HepG2 (cell line): ENCODE measurements around the gene COMMD9. TPM values are rescaled to one million over a fixed set of nuclear protein-coding genes. Genes with fewer than 3 reads are reported as not detected.

ENCODE experiments used
- ATAC-seq: fragments of 200-7000 bp; cut with Tn5 transposase; 3 replicates; pipeline ENCODE4 v1.9.1; 2020; ENCODE audit warnings: mild to moderate bottlenecking, moderate library complexity
- BruUV-seq: library from RNA; stranded (reverse); fragments of 400-500 nt; replicated peaks from 2 replicates; lab custom pipeline; 2021; lab: Mats Ljungman, UMichigan
- CTCF ChIA-PET: fragments of 300-600 bp; formaldehyde crosslinking; extraction: SDS; loops from one replicate; lab custom pipeline; 2021; ENCODE audit warnings: low total read pairs, inconsistent platforms, low intra/inter-chr PET ratio; lab: Yijun Ruan, JAX
- POLR2A ChIA-PET: fragments of 350-600 bp; sonication (Branson Sonifier 250); formaldehyde crosslinking; loops from one replicate; lab custom pipeline; 2020; ENCODE audit warnings: antibody characterized with exemption, inconsistent platforms; lab: Yijun Ruan, JAX
- DNase-seq: peaks from one replicate; pipeline ENCODE4 v3.0.0-alpha.2; 2015; ENCODE audit warnings: low spot score
- FAIRE-seq: peaks from 3 replicates; lab custom pipeline; 2011; peaks lifted over from hg19 to GRCh38; lab: Jason Lieb, UNC
- H2AFZ ChIP-seq: one replicate; pipeline ENCODE4 v1.6.1; 2011; ENCODE audit warnings: low read length, inconsistent platforms
- H3K27ac ChIP-seq: fragments of 300-600 bp; 3 replicates; pipeline ENCODE4 v1.8.0; 2011; ENCODE audit warnings: mixed run types, mild to moderate bottlenecking, mixed read lengths, low read length, inconsistent platforms; ENCODE audit not compliant: insufficient read depth; ENCODE audit errors: extremely low read length
- H3K27me3 ChIP-seq, 2 experiments: fragments of 200-600 bp in 1 of 2; 2 replicates in 1 of 2; 3 replicates in 1 of 2; pipeline versions ENCODE4 v1.6.0 to v1.8.0; 2011; ENCODE audit warnings: low read length in 2 of 2, mild to moderate bottlenecking in 2 of 2, moderate library complexity in 2 of 2, inconsistent platforms in 1 of 2; ENCODE audit not compliant: insufficient read depth in 2 of 2, control insufficient read depth in 1 of 2
- H3K36me3 ChIP-seq, 2 experiments: fragments of 200-600 bp in 1 of 2; replicated peaks in 1 of 2; 2 replicates in 1 of 2; 3 replicates in 1 of 2; pipeline versions ENCODE4 v1.5.1 to v1.8.0; 2011; ENCODE audit warnings: low read length in 2 of 2, inconsistent platforms in 1 of 2; ENCODE audit not compliant: insufficient read depth in 2 of 2, control insufficient read depth in 1 of 2
- H3K4me1 ChIP-seq: 2 replicates; pipeline ENCODE4 v1.5.1; 2012; ENCODE audit warnings: low read length, inconsistent platforms; ENCODE audit not compliant: insufficient read depth
- H3K4me2 ChIP-seq: 2 replicates; pipeline ENCODE4 v1.6.0; 2011; ENCODE audit warnings: low read depth, low read length, inconsistent platforms
- H3K4me3 ChIP-seq, 3 experiments: fragments of 200-600 bp in 1 of 3; sonication (generic), shearing (Covaris generic) in 1 of 3; replicated peaks in 1 of 3; 2 replicates each; pipeline ENCODE4 v1.5.1; 2011 to 2016; ENCODE audit warnings: low read length in 3 of 3, inconsistent platforms in 2 of 3, low read depth in 2 of 3, mild to moderate bottlenecking in 2 of 3, control low read depth in 1 of 3, mixed read lengths in 1 of 3; ENCODE audit not compliant: insufficient read depth in 1 of 3
- H3K79me2 ChIP-seq: one replicate; pipeline ENCODE4 v1.6.1; 2011; ENCODE audit warnings: low read length, inconsistent platforms; ENCODE audit not compliant: insufficient read depth
- H3K9ac ChIP-seq: 2 replicates; pipeline ENCODE4 v1.6.0; 2011; ENCODE audit warnings: mild to moderate bottlenecking, low read depth, low read length, inconsistent platforms; ENCODE audit not compliant: insufficient read depth
- H3K9me3 ChIP-seq: 2 replicates; pipeline ENCODE4 v1.5.1; 2012; ENCODE audit warnings: mild to moderate bottlenecking, low read length
- H4K20me1 ChIP-seq: 2 replicates; pipeline ENCODE4 v1.6.0; 2011; ENCODE audit warnings: inconsistent platforms, mild to moderate bottlenecking, low read length, moderate library complexity; ENCODE audit not compliant: insufficient read depth
- CEBPB ChIP-seq: IDR thresholded peaks from 2 replicates; pipeline ENCODE4 v1.6.1; 2011; ENCODE audit warnings: low read depth, low read length, improper control_type of control experiment, borderline replicate concordance
- RFX3 ChIP-seq: IDR thresholded peaks from 2 replicates; pipeline ENCODE4 v1.6.1; 2016; ENCODE audit warnings: missing biosample characterization, missing genetic modification reagents
- SIN3B ChIP-seq: fragments of 150-350 bp; IDR thresholded peaks from 2 replicates; pipeline ENCODE4 v1.6.1; 2014; ENCODE audit warnings: low read length
- SNAPC4 ChIP-seq: sonication (generic); formaldehyde crosslinking; IDR thresholded peaks from 2 replicates; pipeline ENCODE4 v1.4.0; 2020; ENCODE audit warnings: mild to moderate bottlenecking, missing genetic modification reagents
- SOX13 ChIP-seq, 3 experiments: fragments of 450-650 bp in 1 of 3; sonication (generic) in 1 of 3; formaldehyde crosslinking in 1 of 3; IDR thresholded peaks in 2 of 3; conservative IDR thresholded peaks in 1 of 3; 2 replicates each; pipeline versions ENCODE4 v1.5.0 to v1.6.1; 2016 to 2020; ENCODE audit warnings: antibody characterized with exemption in 1 of 3, mild to moderate bottlenecking in 1 of 3, missing compliant biosample characterization in 1 of 3, missing genetic modification reagents in 1 of 3, moderate library complexity in 1 of 3
- ZNF331 ChIP-seq: sonication (generic); formaldehyde crosslinking; IDR thresholded peaks from 2 replicates; pipeline ENCODE4 v1.4.0; 2020; ENCODE audit warnings: missing genetic modification reagents
- ZNF576 ChIP-seq: sonication (generic); formaldehyde crosslinking; IDR thresholded peaks from 2 replicates; pipeline ENCODE4 v1.4.0; 2020; ENCODE audit warnings: mild to moderate bottlenecking, missing genetic modification reagents
- ZSCAN9 ChIP-seq: IDR thresholded peaks from 2 replicates; pipeline ENCODE4 v1.6.1; 2016; ENCODE audit warnings: borderline replicate concordance
- WGBS: methylation state at CpG from one replicate; pipeline ENCODE4 v1.1.6; 2017; ENCODE audit warnings: low lambda C conversion rate; 5-methylcytosine and 5-hydroxymethylcytosine counted together
- in situ Hi-C: cut with HindIII; loops from 2 replicates; pipeline ENCODE4 v1.10.0; 2017; ENCODE audit warnings: low pct_unique_long_range_greater_than_20kb; ENCODE audit not compliant: extremely low pct_ligation_motif_present
- intact Hi-C: fragments of 100-400 bp; cut with micrococcal nuclease; formaldehyde crosslinking; loops from one replicate; pipeline ENCODE4 v1.10.0; 2022; ENCODE audit not compliant: unreplicated experiment
- polyA plus RNA-seq, 8 experiments: library from polyadenylated mRNA; depleted of rRNA in 3 of 8; stranded (reverse) in 7 of 8; unstranded in 1 of 8; fragments of >200 nt; fragmentation: Illumina TruSeq in 4 of 8; extraction: Trizol in 4 of 8; gene quantifications; 2 replicates each; pipeline versions ENCODE4 v1.2.1 to v1.2.3, GENCODE V29; 2011 to 2016; ENCODE audit warnings: low read depth in 4 of 8, missing spikeins in 1 of 8, mixed read lengths in 1 of 8; ENCODE audit not compliant: insufficient read depth in 1 of 8
- total RNA-seq, 5 experiments: library from RNA; depleted of rRNA; stranded (reverse); fragments of >200 nt; fragmentation: Illumina TruSeq; extraction: Trizol; gene quantifications; 2 replicates each; pipeline ENCODE4 v1.2.3, GENCODE V29; 2016; ENCODE audit warnings: low read depth in 1 of 5

Gene COMMD9
- total and polyA plus RNA-seq, 2 of the 13 experiments (the other 11 are each of a cell fraction or from before 2014, with no cell fraction given) = 47.3 to 76.7 TPM

GRCh38 chr11:36253238-36253637 is 36.0 kb downstream of the COMMD9 start:
- no peak for ATAC-seq
- Histone ChIP-seq H3K4me3 (no peak overlapping the region), H2AFZ (no peak overlapping the region), H3K27me3 (peaks cover 1 to 8% of the 10 kb centered on the region in 2 experiments; a peak in 1 of 5 replicates), H4K20me1 (no peaks in the 10 kb centered on the region), H3K36me3 (no peaks in the 10 kb centered on the region), H3K27ac (no peak overlapping the region), H3K79me2 (no peaks in the 10 kb centered on the region), H3K4me1 (no peaks in the 10 kb centered on the region), H3K4me2 (no peak overlapping the region), H3K9ac (no peak overlapping the region), H3K9me3 (no peaks in the 10 kb centered on the region)
- CTCF ChIA-PET = no interaction called here
- WGBS = 0% methylated on average over 2 of the region's 5 CpGs
- POLR2A ChIA-PET = no interaction called here
- in situ Hi-C loops (loop anchor here (25.0 kb wide), 1 partner anchor 766 kb away; no protein-coding TSS in a partner anchor), intact Hi-C loops (no loop called here)
- BruUV-seq = no TSS peak
- no peak for TF ChIP-seq SIN3B
- no peak for TF ChIP-seq ZSCAN9 (CRISPR knock-in tag)
- no peak for TF ChIP-seq CEBPB
- no peak for TF ChIP-seq RFX3 (CRISPR knock-in tag)
- no peak for TF ChIP-seq SOX13 (IDR thresholded peaks at IDR 0.05)
- TF ChIP-seq SOX13 (CRISPR knock-in tag; conservative IDR thresholded peaks at IDR 0.05 in 1 of 2, IDR thresholded peaks at IDR 0.05 in 1 of 2) = no peak
- FAIRE-seq = no peak
- no peak for DNase-seq

GRCh38 chr11:36251823-36252222 is 37.4 kb downstream of the COMMD9 start:
- ChIA-PET CTCF (no interaction called here), POLR2A (no interaction called here)
- Histone ChIP-seq H3K4me3 (no peak overlapping the region), H3K27me3 (0 out of 5 replicates have a peak, but pooled peaks cover 0 to 4% of the 10 kb centered on the region in 2 experiments), H2AFZ (no peak overlapping the region), H4K20me1 (no peaks in the 10 kb centered on the region), H3K9me3 (no peaks in the 10 kb centered on the region), H3K9ac (no peak overlapping the region), H3K4me2 (no peak overlapping the region), H3K4me1 (no peaks in the 10 kb centered on the region), H3K36me3 (no peaks in the 10 kb centered on the region), H3K27ac (no peak overlapping the region), H3K79me2 (no peaks in the 10 kb centered on the region)
- FAIRE-seq (no peak), ATAC-seq (no peak), DNase-seq (no peak)
- in situ Hi-C loops (loop anchor here (25.0 kb wide), 1 partner anchor 765 kb away; no protein-coding TSS in a partner anchor), intact Hi-C loops (no loop called here)
- no TSS peak for BruUV-seq
- 0% methylated on average over 2 of the region's 2 CpGs for WGBS
- no peak for TF ChIP-seq SNAPC4 (CRISPR knock-in tag)
- TF ChIP-seq ZNF331 (CRISPR knock-in tag) = no peak
- TF ChIP-seq ZNF576 (CRISPR knock-in tag) = no peak
- TF ChIP-seq, all 625 proteins: peak for 0
